SH-SY5Y (cell line): ENCODE results near the gene TAS2R10.

Experiments used
- GATA2 ChIP-seq: IDR thresholded peaks from 2 replicates; pipeline ENCODE4 v1.6.1; 2011; ENCODE audit warnings: mild to moderate bottlenecking, low read depth, low read length
- GATA3 ChIP-seq: IDR thresholded peaks from 2 replicates; pipeline ENCODE4 v1.6.1; 2011; ENCODE audit warnings: low read depth, mild to moderate bottlenecking, low read length, moderate library complexity

DNA sequence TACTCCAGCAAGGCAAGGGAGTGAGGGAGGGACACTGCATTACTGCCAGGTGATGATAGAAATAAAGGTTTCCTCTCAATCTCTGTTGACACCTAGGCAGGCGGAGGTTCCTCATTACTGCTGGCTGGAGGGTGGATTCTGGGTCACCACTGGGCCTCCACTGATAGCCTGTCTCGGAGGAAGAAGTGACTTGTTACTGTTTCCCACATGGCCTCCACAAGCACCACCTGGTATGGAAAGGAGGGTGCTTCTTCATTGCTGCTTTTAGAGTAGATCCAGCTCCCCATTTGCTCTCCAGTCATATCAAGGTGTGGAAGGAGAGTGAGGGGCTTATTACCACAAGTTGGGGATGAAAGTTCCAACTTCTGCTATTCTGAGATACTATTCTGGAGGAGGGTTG is 16.7 kb upstream of the TAS2R10 start:
- TF ChIP-seq GATA2 (no peak), GATA3 (no peak)
